Measurements from ENCODE around the gene NEDD4.

- no peak for TF ChIP-seq POLR2A (IDR thresholded peaks at IDR 0.05)
- no peak for TF ChIP-seq CTCF (IDR thresholded peaks at IDR 0.05)
Measured at GRCh38 chr15:55834331-55834730, 159.1 kb downstream of the NEDD4 start.

Data from upper lobe of left lung (tissue), 4 donors.